HepG2 (cell line): Measurements from ENCODE around the gene SLC4A9. TPM values are rescaled to one million over a fixed set of nuclear protein-coding genes. Genes with fewer than 3 reads are reported as not detected.

Source experiments
- EED ChIP-seq: sonication (generic); formaldehyde crosslinking; IDR thresholded peaks from 2 replicates; pipeline ENCODE4 v1.5.0; 2020; ENCODE audit warnings: mild to moderate bottlenecking, missing genetic modification reagents
- IRF2 ChIP-seq: IDR thresholded peaks from 2 replicates; pipeline ENCODE4 v1.6.1; 2018; ENCODE audit warnings: missing genetic modification reagents, missing compliant biosample characterization
- NAIF1 ChIP-seq: sonication (generic); formaldehyde crosslinking; IDR thresholded peaks from 2 replicates; pipeline ENCODE4 v1.5.0; 2020; ENCODE audit warnings: mild to moderate bottlenecking, missing genetic modification reagents, borderline replicate concordance
- NFIC ChIP-seq: IDR thresholded peaks from 2 replicates; pipeline ENCODE4 v1.6.1; 2012; ENCODE audit warnings: mild to moderate bottlenecking, low read length, inconsistent platforms
- PBX3 ChIP-seq: sonication (generic); formaldehyde crosslinking; IDR thresholded peaks from 2 replicates; pipeline ENCODE4 v1.8.1; 2023; ENCODE audit warnings: missing genetic modification reagents, inconsistent platforms, borderline replicate concordance
- PHF5A ChIP-seq: IDR thresholded peaks from one replicate; pipeline ENCODE4 v1.6.1; 2018; ENCODE audit warnings: low read depth, missing genetic modification reagents; ENCODE audit not compliant: unreplicated experiment
- TEAD3 ChIP-seq: optimal IDR thresholded peaks from 2 replicates; pipeline ENCODE3; 2016; ENCODE audit warnings: borderline replicate concordance
- ZBTB8A ChIP-seq: sonication (generic); formaldehyde crosslinking; IDR thresholded peaks from 2 replicates; pipeline ENCODE4 v1.4.0; 2020; ENCODE audit warnings: mild to moderate bottlenecking, low read depth, missing genetic modification reagents, borderline replicate concordance
- ZC3H13 ChIP-seq: sonication (generic); formaldehyde crosslinking; IDR thresholded peaks from 2 replicates; pipeline ENCODE4 v1.8.1; 2023; ENCODE audit warnings: mild to moderate bottlenecking, missing genetic modification reagents, moderate library complexity
- ZNF496 ChIP-seq: sonication (generic); formaldehyde crosslinking; IDR thresholded peaks from 2 replicates; pipeline ENCODE4 v1.8.1; 2023; ENCODE audit warnings: mild to moderate bottlenecking, moderate library complexity, missing genetic modification reagents; ENCODE audit not compliant: insufficient replicate concordance
- ZNF749 ChIP-seq: sonication (generic); formaldehyde crosslinking; IDR thresholded peaks from 2 replicates; pipeline ENCODE4 v1.8.0; 2022; ENCODE audit warnings: mild to moderate bottlenecking, missing genetic modification reagents, moderate library complexity, borderline replicate concordance
- ZSCAN21 ChIP-seq: sonication (generic); formaldehyde crosslinking; IDR thresholded peaks from 2 replicates; pipeline ENCODE4 v1.8.0; 2022; ENCODE audit warnings: mild to moderate bottlenecking, missing genetic modification reagents, moderate library complexity, borderline replicate concordance
- ZSCAN22 ChIP-seq: sonication (generic); formaldehyde crosslinking; IDR thresholded peaks from 2 replicates; pipeline ENCODE4 v1.4.0; 2020; ENCODE audit warnings: mild to moderate bottlenecking, missing genetic modification reagents
- polyA plus RNA-seq, 8 experiments: library from polyadenylated mRNA; depleted of rRNA in 3 of 8; stranded (reverse) in 7 of 8; unstranded in 1 of 8; fragments of >200 nt; fragmentation: Illumina TruSeq in 4 of 8; extraction: Trizol in 4 of 8; gene quantifications; 2 replicates each; pipeline versions ENCODE4 v1.2.1 to v1.2.3, GENCODE V29; 2011 to 2016; ENCODE audit warnings: low read depth in 4 of 8, missing spikeins in 1 of 8, mixed read lengths in 1 of 8; ENCODE audit not compliant: insufficient read depth in 1 of 8
- total RNA-seq, 5 experiments: library from RNA; depleted of rRNA; stranded (reverse); fragments of >200 nt; fragmentation: Illumina TruSeq; extraction: Trizol; gene quantifications; 2 replicates each; pipeline ENCODE4 v1.2.3, GENCODE V29; 2016; ENCODE audit warnings: low read depth in 1 of 5
- TF ChIP-seq, protein P1 (sequence below): sonication (generic); formaldehyde crosslinking; IDR thresholded peaks from 2 replicates; pipeline ENCODE4 v1.4.0; 2020; ENCODE audit warnings: missing genetic modification reagents, borderline replicate concordance
- TF ChIP-seq, protein P2 (sequence below): sonication (generic); formaldehyde crosslinking; IDR thresholded peaks from 2 replicates; pipeline ENCODE4 v1.4.0; 2020; ENCODE audit warnings: missing genetic modification reagents
- TF ChIP-seq, protein P3 (sequence below): sonication (generic); formaldehyde crosslinking; IDR thresholded peaks from 2 replicates; pipeline ENCODE4 v1.8.0; 2022; ENCODE audit warnings: mild to moderate bottlenecking, missing genetic modification reagents, borderline replicate concordance

The SLC4A9 gene
- total and polyA plus RNA-seq, 2 of the 13 experiments (the other 11 are each of a cell fraction or from before 2014, with no cell fraction given): not detected

DNA sequence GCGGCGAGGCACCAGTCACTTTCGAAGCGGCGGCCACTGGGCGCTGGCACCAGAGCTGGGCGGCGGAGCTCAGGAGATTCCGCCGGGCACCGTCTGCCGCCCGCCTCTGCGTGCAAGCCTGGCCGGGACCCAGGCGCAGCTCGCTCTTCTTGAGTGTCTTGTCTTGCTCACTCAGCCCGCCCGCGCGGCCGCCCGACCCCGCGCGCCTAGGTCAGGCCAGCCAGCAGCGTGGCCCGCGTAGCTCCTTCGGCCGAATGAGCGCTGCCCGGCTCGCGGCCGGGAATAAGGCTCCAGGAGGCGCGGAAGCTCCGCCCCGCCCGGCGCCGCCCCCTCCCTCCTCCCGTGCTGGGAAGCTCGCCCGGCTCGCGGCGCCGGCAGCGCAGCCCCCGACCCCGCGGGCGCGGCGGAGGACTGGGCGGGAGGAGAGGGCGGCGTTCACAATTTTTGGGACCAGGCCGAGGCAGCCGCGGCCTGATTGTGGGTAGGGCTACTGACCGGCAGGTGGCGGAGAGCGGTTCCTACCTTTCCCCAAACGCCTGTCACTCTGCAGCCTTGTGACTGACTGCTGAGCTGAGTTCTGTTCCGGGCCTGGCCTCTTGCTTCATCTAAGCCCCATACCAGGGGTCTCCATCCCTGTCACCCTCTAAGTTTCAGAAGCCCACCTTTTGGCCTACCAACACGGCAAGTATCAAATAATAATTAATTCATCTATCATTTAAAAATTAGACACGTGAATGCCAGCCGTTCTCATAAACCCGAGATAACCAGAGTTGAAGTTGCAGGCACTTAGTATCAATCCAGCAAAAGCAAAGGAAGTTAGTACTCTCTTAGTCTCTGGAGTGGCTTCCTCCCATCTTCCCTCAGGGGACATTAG, 13.4 kb upstream of the SLC4A9 start, which contains the start of gene HBEGF (continued):
- TF ChIP-seq, protein P1, sequence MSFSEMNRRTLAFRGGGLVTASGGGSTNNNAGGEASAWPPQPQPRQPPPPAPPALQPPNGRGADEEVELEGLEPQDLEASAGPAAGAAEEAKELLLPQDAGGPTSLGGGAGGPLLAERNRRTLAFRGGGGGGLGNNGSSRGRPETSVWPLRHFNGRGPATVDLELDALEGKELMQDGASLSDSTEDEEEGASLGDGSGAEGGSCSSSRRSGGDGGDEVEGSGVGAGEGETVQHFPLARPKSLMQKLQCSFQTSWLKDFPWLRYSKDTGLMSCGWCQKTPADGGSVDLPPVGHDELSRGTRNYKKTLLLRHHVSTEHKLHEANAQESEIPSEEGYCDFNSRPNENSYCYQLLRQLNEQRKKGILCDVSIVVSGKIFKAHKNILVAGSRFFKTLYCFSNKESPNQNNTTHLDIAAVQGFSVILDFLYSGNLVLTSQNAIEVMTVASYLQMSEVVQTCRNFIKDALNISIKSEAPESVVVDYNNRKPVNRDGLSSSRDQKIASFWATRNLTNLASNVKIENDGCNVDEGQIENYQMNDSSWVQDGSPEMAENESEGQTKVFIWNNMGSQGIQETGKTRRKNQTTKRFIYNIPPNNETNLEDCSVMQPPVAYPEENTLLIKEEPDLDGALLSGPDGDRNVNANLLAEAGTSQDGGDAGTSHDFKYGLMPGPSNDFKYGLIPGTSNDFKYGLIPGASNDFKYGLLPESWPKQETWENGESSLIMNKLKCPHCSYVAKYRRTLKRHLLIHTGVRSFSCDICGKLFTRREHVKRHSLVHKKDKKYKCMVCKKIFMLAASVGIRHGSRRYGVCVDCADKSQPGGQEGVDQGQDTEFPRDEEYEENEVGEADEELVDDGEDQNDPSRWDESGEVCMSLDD (CRISPR knock-in tag): no peak
- TF ChIP-seq PHF5A: peak; percentile 40
- TF ChIP-seq ZNF749 (CRISPR knock-in tag): no peak
- TF ChIP-seq PBX3: no peak
- no peak for TF ChIP-seq TEAD3 (CRISPR knock-in tag)
- no peak for TF ChIP-seq ZNF496 (CRISPR knock-in tag)
- TF ChIP-seq ZSCAN21 (CRISPR knock-in tag): peak; percentile 14; the same call in 1 of the 2 replicates
- TF ChIP-seq, protein P2, sequence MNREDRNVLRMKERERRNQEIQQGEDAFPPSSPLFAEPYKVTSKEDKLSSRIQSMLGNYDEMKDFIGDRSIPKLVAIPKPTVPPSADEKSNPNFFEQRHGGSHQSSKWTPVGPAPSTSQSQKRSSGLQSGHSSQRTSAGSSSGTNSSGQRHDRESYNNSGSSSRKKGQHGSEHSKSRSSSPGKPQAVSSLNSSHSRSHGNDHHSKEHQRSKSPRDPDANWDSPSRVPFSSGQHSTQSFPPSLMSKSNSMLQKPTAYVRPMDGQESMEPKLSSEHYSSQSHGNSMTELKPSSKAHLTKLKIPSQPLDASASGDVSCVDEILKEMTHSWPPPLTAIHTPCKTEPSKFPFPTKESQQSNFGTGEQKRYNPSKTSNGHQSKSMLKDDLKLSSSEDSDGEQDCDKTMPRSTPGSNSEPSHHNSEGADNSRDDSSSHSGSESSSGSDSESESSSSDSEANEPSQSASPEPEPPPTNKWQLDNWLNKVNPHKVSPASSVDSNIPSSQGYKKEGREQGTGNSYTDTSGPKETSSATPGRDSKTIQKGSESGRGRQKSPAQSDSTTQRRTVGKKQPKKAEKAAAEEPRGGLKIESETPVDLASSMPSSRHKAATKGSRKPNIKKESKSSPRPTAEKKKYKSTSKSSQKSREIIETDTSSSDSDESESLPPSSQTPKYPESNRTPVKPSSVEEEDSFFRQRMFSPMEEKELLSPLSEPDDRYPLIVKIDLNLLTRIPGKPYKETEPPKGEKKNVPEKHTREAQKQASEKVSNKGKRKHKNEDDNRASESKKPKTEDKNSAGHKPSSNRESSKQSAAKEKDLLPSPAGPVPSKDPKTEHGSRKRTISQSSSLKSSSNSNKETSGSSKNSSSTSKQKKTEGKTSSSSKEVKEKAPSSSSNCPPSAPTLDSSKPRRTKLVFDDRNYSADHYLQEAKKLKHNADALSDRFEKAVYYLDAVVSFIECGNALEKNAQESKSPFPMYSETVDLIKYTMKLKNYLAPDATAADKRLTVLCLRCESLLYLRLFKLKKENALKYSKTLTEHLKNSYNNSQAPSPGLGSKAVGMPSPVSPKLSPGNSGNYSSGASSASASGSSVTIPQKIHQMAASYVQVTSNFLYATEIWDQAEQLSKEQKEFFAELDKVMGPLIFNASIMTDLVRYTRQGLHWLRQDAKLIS (CRISPR knock-in tag): no peak
- no peak for TF ChIP-seq NAIF1
- TF ChIP-seq IRF2 (CRISPR knock-in tag): no peak
- TF ChIP-seq ZSCAN22 (CRISPR knock-in tag): no peak
- no peak for TF ChIP-seq NFIC
- TF ChIP-seq EED (CRISPR knock-in tag): no peak
- no peak for TF ChIP-seq ZBTB8A (CRISPR knock-in tag)
- TF ChIP-seq, protein P3, sequence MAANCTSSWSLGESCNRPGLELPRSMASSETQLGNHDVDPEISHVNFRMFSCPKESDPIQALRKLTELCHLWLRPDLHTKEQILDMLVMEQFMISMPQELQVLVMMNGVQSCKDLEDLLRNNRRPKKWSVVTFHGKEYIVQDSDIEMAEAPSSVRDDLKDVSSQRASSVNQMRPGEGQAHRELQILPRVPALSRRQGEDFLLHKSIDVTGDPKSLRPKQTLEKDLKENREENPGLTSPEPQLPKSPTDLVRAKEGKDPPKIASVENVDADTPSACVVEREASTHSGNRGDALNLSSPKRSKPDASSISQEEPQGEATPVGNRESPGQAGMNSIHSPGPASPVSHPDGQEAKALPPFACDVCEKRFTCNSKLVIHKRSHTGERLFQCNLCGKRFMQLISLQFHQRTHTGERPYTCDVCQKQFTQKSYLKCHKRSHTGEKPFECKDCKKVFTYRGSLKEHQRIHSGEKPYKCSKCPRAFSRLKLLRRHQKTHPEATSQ (CRISPR knock-in tag): no peak
- no peak for TF ChIP-seq ZC3H13 (CRISPR knock-in tag)
